OCI-M2 (cell line): ENCODE results near the gene SORL1-AS1.
"Not testable (repeated sequence)": the region's sequence is repeated elsewhere in the genome, so short reads cannot be mapped to it uniquely, and the experiment has no call there.

Source experiments
- DNase-seq: peaks from one replicate; lab custom pipeline; 2025; ENCODE audit not compliant: unreplicated experiment; lab: John Stamatoyannopoulos, UW

SORL1-AS1 gene

GRCh38 chr11:121431820-121432526, 20.8 kb downstream of the SORL1-AS1 start:
- no peak for DNase-seq

DNA sequence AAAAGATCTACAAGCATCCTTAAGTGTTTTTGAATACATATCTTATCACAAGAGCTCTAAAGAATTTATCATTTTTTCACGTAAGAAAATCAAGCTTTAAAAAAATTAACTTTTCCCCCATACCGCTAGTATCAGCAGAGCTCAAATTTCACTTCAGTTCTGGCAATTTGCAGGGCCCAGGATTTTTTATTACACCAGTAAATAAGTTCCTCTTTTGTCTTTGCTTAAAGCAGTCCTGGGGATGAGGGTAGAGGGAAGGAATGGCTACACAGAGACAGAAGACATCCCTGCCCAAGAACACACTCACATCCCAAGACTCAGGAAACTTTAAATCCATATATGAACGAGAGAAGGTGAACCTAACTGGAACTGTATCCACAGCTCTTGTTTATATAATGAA, 23.2 kb downstream of the SORL1-AS1 start:
- DNase-seq = no peak

- DNase-seq = no peak
Observed at GRCh38 chr11:121427400-121427744, 25.4 kb downstream of the SORL1-AS1 start.

GRCh38 chr11:121426476-121427399, 26.0 kb downstream of the SORL1-AS1 start:
- DNase-seq = no peak

GRCh38 chr11:121425828-121426227, 26.9 kb downstream of the SORL1-AS1 start:
- DNase-seq = no peak

DNA sequence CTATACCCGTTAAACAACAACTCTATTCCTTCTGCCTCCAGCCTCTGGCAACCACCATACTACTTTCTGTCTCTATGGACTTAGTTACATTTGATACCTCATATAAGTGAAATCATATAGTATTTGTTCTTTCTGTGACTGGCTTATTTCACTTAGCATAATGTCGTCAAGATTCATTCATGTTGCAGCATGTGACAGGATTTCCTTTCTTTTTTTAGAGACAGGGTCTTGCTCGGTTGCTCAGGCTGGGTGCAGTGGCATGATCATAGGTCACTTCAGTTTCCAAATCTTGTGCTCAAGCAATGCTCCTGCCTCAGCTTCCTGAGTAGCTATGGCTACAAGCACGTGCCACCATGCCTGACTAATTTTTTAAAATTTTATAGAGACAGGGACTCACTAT, 30.1 kb downstream of the SORL1-AS1 start:
- DNase-seq = no peak

- DNase-seq = no peak
Observed at GRCh38 chr11:121421149-121421901, 31.4 kb downstream of the SORL1-AS1 start.

DNA sequence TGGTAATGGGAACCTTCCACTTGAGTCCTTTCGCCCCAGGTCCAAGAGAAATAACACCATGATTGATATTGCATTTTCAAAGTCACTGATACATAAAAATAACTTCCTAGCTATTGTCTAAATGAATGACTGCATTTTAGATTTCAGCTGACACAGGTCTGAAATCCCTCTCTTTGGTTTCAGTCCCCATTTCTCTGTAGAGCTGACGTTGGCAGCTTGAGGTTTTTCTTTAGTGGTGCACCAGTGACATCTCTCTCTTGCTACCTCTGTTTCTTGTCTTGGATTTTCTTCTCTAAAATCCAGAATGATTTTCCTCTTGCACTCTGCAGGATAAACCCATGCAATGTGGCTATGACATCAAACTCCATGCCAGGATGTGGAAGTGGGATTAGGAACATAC, 32.4 kb downstream of the SORL1-AS1 start:
- DNase-seq = no peak

DNA sequence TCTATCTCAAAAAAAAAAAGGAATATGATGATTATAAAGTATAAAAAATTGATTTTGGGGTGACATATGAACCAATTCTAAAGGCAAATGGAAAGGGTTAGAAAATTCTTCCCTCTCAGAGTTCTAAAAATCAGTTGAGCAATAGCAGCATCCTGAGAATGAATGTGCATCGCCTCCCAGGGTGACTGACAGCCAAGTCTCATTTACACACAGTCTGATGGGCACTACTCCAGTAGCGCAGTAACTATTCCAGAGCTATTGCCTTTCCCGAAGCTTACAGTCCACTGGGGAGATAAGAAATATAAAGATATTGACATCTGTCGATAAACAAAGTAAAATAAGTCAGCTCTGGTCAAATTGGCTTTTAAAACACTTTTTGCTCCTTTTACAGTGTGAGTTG, 32.9 kb downstream of the SORL1-AS1 start:
- DNase-seq = no peak

GRCh38 chr11:121418625-121419114, 34.1 kb downstream of the SORL1-AS1 start:
- DNase-seq = no peak

DNA sequence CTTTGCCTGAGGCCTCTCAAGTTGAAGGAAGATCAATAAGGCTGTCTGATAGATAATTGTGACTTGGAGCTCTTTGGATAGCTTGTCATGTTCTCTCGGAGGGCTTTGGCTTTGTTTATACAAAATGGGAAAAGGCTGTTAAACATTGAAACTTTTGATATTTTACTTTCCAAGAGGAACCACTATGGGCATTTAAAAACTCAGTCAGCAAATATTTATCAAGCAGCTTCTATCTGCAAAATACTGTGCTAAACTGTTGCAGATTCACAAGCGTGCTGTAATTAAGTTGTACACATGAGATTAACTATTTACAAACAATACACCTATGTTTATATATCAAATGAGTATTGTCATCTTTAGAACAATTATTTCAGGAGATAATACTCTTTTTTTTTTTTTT, 35.2 kb downstream of the SORL1-AS1 start:
- no peak for DNase-seq

DNA sequence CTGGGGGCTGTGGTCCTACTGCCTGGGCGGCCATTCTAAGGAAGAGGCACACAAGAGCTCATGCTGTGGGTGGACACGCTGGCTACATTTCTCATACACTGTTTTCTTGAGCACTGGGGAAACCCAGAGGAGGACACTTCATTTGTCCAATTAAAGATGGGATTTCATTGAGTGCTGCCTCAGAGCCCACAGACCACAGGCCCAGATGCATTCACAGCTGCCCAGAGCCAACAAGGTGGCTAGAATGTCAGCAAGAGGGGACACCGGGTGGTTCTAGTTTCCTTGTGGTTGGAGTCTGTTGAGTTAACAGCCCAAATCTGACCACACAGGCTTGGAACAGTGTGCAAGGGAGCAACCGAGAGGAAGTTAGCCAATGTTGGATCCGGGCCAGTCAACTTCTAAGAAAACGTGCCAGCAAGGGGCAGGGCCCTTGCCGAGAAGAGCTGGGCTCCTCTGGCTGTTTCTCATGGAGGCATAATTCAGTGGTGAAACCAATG, 35.7 kb downstream of the SORL1-AS1 start:
- DNase-seq = no peak

- DNase-seq = no peak
Observed at GRCh38 chr11:121415856-121416255, 36.9 kb downstream of the SORL1-AS1 start.

- DNase-seq = no peak
Observed at GRCh38 chr11:121414141-121414913, 38.4 kb downstream of the SORL1-AS1 start.

DNA sequence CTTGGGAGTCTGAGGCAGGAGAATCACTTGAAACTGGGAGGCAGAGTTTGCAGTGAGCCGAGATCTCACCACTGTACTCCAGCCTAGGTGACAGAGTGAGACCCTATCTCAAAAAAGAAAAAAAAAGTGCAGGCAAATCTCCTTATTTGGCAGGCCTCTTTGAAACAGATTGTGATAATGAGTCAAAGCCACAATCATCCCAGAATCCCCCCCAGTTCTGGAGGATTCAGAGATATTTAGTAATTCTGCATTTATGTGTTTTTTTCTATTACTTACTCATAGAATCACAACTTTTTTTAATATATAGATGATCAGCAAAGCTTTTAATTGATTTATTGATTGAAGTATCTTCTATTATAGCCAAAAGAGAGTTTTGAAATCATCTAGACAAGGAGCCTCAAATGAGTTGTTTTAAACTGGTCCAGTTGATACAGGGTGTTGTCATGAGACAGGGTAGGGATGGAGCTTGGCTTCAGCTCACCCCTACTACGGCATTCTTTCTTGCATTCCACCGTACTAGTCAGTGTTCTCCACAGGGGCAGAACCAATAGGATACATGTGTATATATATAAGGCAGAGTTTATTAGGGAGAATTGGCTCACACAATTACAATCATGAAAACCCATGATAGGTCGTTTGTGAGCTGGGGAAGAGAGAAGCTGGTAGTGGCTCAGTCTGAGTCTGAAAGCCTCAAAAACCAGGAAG, 39.9 kb downstream of the SORL1-AS1 start:
- DNase-seq = no peak

GRCh38 chr11:121412000-121412587, 40.7 kb downstream of the SORL1-AS1 start:
- DNase-seq = no peak

DNA sequence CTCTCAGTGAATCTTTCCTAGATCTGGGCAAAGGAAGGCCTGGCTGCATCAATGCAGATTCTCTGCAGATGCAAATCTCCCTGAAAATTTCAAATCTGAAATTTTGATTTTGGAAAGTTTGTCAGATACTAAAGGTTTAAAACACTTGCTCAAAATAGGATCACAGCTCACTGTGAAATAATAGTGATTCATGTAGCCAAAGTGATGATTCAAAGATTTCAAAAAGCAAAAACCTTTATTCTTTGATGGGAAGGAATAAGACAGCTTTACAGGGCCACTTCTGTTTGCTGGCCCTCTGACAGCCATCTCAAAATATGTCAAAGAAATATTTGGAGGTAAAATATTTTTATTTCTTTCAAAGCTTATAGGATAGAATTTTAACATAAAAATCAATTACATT, 41.4 kb downstream of the SORL1-AS1 start:
- DNase-seq = not testable (repeated sequence)

DNA sequence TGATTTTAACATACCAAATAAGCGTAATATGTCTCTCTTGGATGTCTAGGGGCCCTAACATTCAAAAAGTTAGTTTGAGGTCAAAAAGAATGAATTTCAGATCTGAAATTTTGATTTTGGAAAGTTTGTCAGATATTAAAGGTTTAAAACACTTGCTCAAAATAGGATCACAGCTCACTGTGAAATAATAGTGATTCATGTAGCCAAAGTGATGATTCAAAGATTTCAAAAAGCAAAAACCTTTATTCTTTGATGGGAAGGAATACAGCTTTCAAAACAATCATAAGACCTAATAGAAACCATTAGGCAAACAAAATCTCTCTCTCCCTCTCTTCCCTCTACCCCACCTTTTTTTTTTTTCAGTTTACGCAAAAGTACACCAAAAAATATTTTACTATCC, 42.7 kb downstream of the SORL1-AS1 start:
- not testable (repeated sequence) for DNase-seq

- no peak for DNase-seq
Observed at GRCh38 chr11:121408830-121409229, 43.9 kb downstream of the SORL1-AS1 start.
